DMS 273 treated with DMSO at 0.1 percent for 48 hours (cell line): ENCODE results near the gene SACS.
"Not testable (repeated sequence)": the region's sequence is repeated elsewhere in the genome, so short reads cannot be mapped to it uniquely, and the experiment has no call there.

Experiments
- DNase-seq: peaks from one replicate; lab custom pipeline; 2025; lab: John Stamatoyannopoulos, UW

The SACS gene

GRCh38 chr13:23455401-23456185, 22.1 kb upstream of the SACS start:
- no peak for DNase-seq

GRCh38 chr13:23453132-23453531, 19.6 kb upstream of the SACS start:
- no peak for DNase-seq

- DNase-seq = peak; percentile 63
Observed at GRCh38 chr13:23450340-23451046, 17.0 kb upstream of the SACS start.

- DNase-seq = no peak
Observed at GRCh38 chr13:23449398-23450162, 16.1 kb upstream of the SACS start.

GRCh38 chr13:23447927-23448326, 14.4 kb upstream of the SACS start:
- DNase-seq = peak; percentile 76

- DNase-seq = no peak
Observed at GRCh38 chr13:23445794-23446193, 12.3 kb upstream of the SACS start.

- no peak for DNase-seq
Observed at GRCh38 chr13:23443878-23444277, 10.4 kb upstream of the SACS start.

- DNase-seq = no peak
Observed at GRCh38 chr13:23443110-23443509, 9.6 kb upstream of the SACS start.

GRCh38 chr13:23440821-23441618, 7.5 kb upstream of the SACS start:
- no peak for DNase-seq

GRCh38 chr13:23440324-23440723, 6.8 kb upstream of the SACS start:
- DNase-seq = not testable (repeated sequence)

GRCh38 chr13:23437916-23438315, 4.4 kb upstream of the SACS start:
- no peak for DNase-seq

GRCh38 chr13:23436680-23437079, 3.2 kb upstream of the SACS start:
- DNase-seq = no peak

- DNase-seq = no peak
Observed at GRCh38 chr13:23434491-23434890, 989 bp upstream of the SACS start.

GRCh38 chr13:23432626-23433025, 876 bp downstream of the SACS start:
- no peak for DNase-seq

- no peak for DNase-seq
Observed at GRCh38 chr13:23430664-23431063, 2.8 kb downstream of the SACS start.

GRCh38 chr13:23427881-23428528, 5.5 kb downstream of the SACS start:
- DNase-seq = no peak

GRCh38 chr13:23427342-23427843, 6.1 kb downstream of the SACS start:
- no peak for DNase-seq

- no peak for DNase-seq
Observed at GRCh38 chr13:23421596-23421995, 11.9 kb downstream of the SACS start.

GRCh38 chr13:23418776-23419683, 14.5 kb downstream of the SACS start:
- no peak for DNase-seq

- no peak for DNase-seq
Observed at GRCh38 chr13:23414682-23415081, 18.8 kb downstream of the SACS start.
